ENCODE data around the gene SHPK. TPM values are rescaled to one million over a fixed set of nuclear protein-coding genes. Genes with fewer than 3 reads are reported as not detected.

Gene SHPK
- total RNA-seq, 1 donor from 2014 or later: 7.8 TPM

- Histone ChIP-seq H3K27ac (ENCODE audit: low read depth, low read length) (no peak overlapping the region), H2AFZ (ENCODE audit: low read depth, low read length) (no peak overlapping the region), H3K9ac (ENCODE audit: low read length) (no peak overlapping the region), H3K9me3 (ENCODE audit: insufficient read depth, low read depth, low read length) (no peaks in the 10 kb centered on the region), H4K20me1 (ENCODE audit: insufficient read depth, low read length) (no peaks in the 10 kb centered on the region), H3K4me1 (ENCODE audit: insufficient read depth, low read length) (peaks cover 4% of the 10 kb centered on the region), H3K27me3 (ENCODE audit: insufficient read depth, low read length) (no peaks in the 10 kb centered on the region), H3K4me2 (ENCODE audit: low read length) (no peak overlapping the region), H3K79me2 (ENCODE audit: insufficient read depth, low read length) (no peaks in the 10 kb centered on the region), H3K4me3 (ENCODE audit: insufficient read depth, low read depth, low read length) (no peak overlapping the region), H3K36me3 (ENCODE audit: insufficient read depth, low read length) (no peaks in the 10 kb centered on the region)
- Mint-ChIP-seq H3K4me1 (ENCODE audit: low read depth, unreplicated experiment) (no peaks in the 10 kb centered on the region), H3K4me3 (ENCODE audit: unreplicated experiment) (no peak overlapping the region), H3K9me3 (ENCODE audit: unreplicated experiment) (peaks cover 2% of the 10 kb centered on the region), H3K27ac (ENCODE audit: unreplicated experiment) (no peak overlapping the region), H3K36me3 (ENCODE audit: low read depth, unreplicated experiment) (peaks cover 5% of the 10 kb centered on the region), H3K27me3 (ENCODE audit: low read depth, unreplicated experiment) (no peaks in the 10 kb centered on the region)
- TF ChIP-seq EZH2 (IDR thresholded peaks at IDR 0.05; ENCODE audit: insufficient read depth, low read length) (no peak), CTCF (IDR thresholded peaks at IDR 0.05; ENCODE audit: insufficient read depth, low read depth, low read length) (no peak)
- FAIRE-seq (no peak), DNase-seq (ENCODE audit: low read depth) (no peak)
These were observed 59.1 kb downstream of the SHPK start for GRCh38 chr17:3576970-3577369.

- no peak overlapping the region for H2AFZ ChIP-seq (ENCODE audit: low read depth, low read length)
- DNase-seq (ENCODE audit: low read depth): peak; percentile 23
- no peaks in the 10 kb centered on the region for H3K4me1 Mint-ChIP-seq (ENCODE audit: low read depth, unreplicated experiment)
These were observed 60.5 kb downstream of the SHPK start for GRCh38 chr17:3575511-3575910.

More at GRCh38 chr17:3575511-3575910, 60.5 kb downstream of the SHPK start:
- H3K79me2 ChIP-seq (ENCODE audit: insufficient read depth, low read length): no peaks in the 10 kb centered on the region
- peak; percentile 66 for FAIRE-seq
- H3K9ac ChIP-seq (ENCODE audit: low read length): no peak overlapping the region
- peaks cover 2% of the 10 kb centered on the region for H3K9me3 Mint-ChIP-seq (ENCODE audit: unreplicated experiment)
- no peaks in the 10 kb centered on the region for H4K20me1 ChIP-seq (ENCODE audit: insufficient read depth, low read length)
- H3K9me3 ChIP-seq (ENCODE audit: insufficient read depth, low read depth, low read length): no peaks in the 10 kb centered on the region
- TF ChIP-seq CTCF (IDR thresholded peaks at IDR 0.05; ENCODE audit: insufficient read depth, low read depth, low read length): no peak
- no peaks in the 10 kb centered on the region for H3K27me3 Mint-ChIP-seq (ENCODE audit: low read depth, unreplicated experiment)
- H3K4me3 Mint-ChIP-seq (ENCODE audit: unreplicated experiment): no peak overlapping the region
- H3K4me2 ChIP-seq (ENCODE audit: low read length): no peak overlapping the region
- H3K4me3 ChIP-seq (ENCODE audit: insufficient read depth, low read depth, low read length): no peak overlapping the region
- H3K4me1 ChIP-seq (ENCODE audit: insufficient read depth, low read length): peaks cover 4% of the 10 kb centered on the region
- H3K27me3 ChIP-seq (ENCODE audit: insufficient read depth, low read length): no peaks in the 10 kb centered on the region
- H3K27ac ChIP-seq (ENCODE audit: low read depth, low read length): peak overlapping the region; percentile 45
- H3K27ac Mint-ChIP-seq (ENCODE audit: unreplicated experiment): no peak overlapping the region
- peaks cover 7% of the 10 kb centered on the region for H3K36me3 Mint-ChIP-seq (ENCODE audit: low read depth, unreplicated experiment)
- no peaks in the 10 kb centered on the region for H3K36me3 ChIP-seq (ENCODE audit: insufficient read depth, low read length)

Data from astrocyte (in vitro differentiated cells and primary cell).